ENCODE measurements around the gene ZNF77.
A peak's percentile ranks its signal among the peaks of the same experiment; 100 is the strongest.

Gene ZNF77

DNA sequence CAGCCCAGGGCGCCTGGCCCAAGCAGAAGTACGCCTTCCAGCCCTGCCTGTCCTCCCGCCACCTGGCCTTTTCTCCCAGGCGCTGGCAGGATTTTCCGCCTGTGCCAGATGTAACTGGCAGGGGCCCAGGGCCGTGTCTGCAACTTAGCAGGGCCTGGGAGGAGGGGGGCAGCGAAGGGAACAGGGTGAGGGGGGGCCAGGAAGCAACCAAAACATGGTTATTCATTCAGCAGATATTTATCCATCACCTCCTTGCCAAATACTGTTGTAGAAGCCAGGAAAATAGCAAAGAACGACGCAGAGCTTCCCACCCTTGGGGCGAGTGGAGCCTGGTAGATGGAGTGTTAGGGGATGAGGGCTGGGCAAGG lies 38.2 kb upstream of the ZNF77 start (continued):
- TF ChIP-seq ZBTB20 (tag by site-specific recombination; IDR thresholded peaks at IDR 0.05) (peak; percentile 92), ZNF10 (tag by site-specific recombination; IDR thresholded peaks at IDR 0.05) (0 out of 2 replicates have a peak, but pooled peaks have one; percentile 54), ZXDB (tag by site-specific recombination; IDR thresholded peaks at IDR 0.05) (0 out of 2 replicates have a peak, but pooled peaks have one; percentile 13)
- TF ChIP-seq, protein P1, sequence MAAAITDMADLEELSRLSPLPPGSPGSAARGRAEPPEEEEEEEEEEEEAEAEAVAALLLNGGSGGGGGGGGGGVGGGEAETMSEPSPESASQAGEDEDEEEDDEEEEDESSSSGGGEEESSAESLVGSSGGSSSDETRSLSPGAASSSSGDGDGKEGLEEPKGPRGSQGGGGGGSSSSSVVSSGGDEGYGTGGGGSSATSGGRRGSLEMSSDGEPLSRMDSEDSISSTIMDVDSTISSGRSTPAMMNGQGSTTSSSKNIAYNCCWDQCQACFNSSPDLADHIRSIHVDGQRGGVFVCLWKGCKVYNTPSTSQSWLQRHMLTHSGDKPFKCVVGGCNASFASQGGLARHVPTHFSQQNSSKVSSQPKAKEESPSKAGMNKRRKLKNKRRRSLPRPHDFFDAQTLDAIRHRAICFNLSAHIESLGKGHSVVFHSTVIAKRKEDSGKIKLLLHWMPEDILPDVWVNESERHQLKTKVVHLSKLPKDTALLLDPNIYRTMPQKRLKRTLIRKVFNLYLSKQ (tag by site-specific recombination; IDR thresholded peaks at IDR 0.05; ENCODE audit: borderline replicate concordance), result no peak

DNA sequence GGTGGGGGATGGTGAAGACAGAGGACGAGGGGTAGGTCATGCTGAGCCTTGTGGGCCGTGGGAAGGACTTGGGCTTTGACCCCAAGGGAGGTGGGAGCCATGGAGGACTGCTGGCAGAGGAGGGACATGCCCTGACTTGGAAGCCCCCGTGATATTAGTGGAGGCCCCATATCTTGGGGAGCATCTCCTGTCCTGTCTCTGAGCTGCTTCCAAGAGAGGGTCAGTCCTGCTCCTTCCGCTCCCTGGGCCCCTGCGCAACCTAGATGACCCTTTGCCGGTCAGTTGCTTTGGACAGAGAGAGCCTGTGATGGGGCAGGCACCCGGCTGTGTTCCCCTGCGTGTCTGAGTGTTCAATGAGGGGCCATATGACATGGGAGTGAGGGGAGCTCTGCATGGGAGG lies 37.8 kb upstream of the ZNF77 start:
- CTCF ChIA-PET, result interaction anchor here (0.7 kb wide), 1 partner anchor 16 kb away, joined by 3 read pairs; no protein-coding TSS in a partner anchor
- TF ChIP-seq ZNF266 (tag by site-specific recombination; IDR thresholded peaks at IDR 0.05; ENCODE audit: low read depth), result no peak
- TF ChIP-seq ZNF324 (tag by site-specific recombination; IDR thresholded peaks at IDR 0.05), result no peak
- TF ChIP-seq GLI4 (tag by site-specific recombination; IDR thresholded peaks at IDR 0.05), result no peak
- TF ChIP-seq, protein P1 (tag by site-specific recombination; IDR thresholded peaks at IDR 0.05; ENCODE audit: borderline replicate concordance), result no peak
- peak; percentile 84 for TF ChIP-seq ZNF16 (tag by site-specific recombination; IDR thresholded peaks at IDR 0.05; ENCODE audit: low read depth)
- no peak for TF ChIP-seq SP7 (tag by site-specific recombination; IDR thresholded peaks at IDR 0.05)
- TF ChIP-seq ZNF404 (tag by site-specific recombination; IDR thresholded peaks at IDR 0.05), result no peak
- no peak for TF ChIP-seq ZNF169 (tag by site-specific recombination; IDR thresholded peaks at IDR 0.05)
- no peak for TF ChIP-seq ZNF555 (tag by site-specific recombination; conservative IDR thresholded peaks at IDR 0.05)
- POLR2A ChIA-PET, result no interaction called here
- H3K36me3 ChIP-seq (ENCODE audit: control insufficient read depth in 2 of 2, insufficient read depth in 1 of 2, low read length in 2 of 2), result no peaks in the 10 kb centered on the region
- H3K9me3 ChIP-seq (ENCODE audit: control insufficient read depth, insufficient read depth, low read depth, low read length), result no peaks in the 10 kb centered on the region
- peaks cover 9% of the 10 kb centered on the region for H3K4me1 ChIP-seq (ENCODE audit: control insufficient read depth, insufficient read depth, low read length)
- peak overlapping the region; percentile 81; the same call in 1 of the 2 replicates for H3K27ac ChIP-seq (ENCODE audit: extremely low read depth, low read depth, low read length)
- H3K4me3 ChIP-seq (ENCODE audit: low read depth, low read length), result no peak overlapping the region

DNA sequence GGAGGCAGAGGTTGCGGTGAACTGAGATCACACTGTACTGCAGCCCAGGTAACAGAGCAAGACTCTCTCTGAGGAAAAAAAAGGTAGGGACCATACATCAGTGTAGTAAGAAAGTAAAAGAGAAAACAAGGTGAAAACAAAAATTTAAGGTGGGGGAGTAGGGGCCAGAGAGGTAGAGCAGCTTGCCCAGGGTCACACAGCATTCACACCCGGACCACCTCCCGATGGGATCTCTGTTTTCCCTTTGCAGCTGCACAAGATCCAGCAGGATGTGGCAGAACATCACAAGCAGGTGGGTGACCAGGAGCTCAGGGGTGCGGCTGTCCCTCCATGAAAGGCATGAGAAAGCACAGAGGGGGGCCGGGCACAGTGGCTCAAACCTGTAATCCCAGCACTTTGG lies 37.1 kb upstream of the ZNF77 start:
- ChIA-PET CTCF (interaction anchor here (1.1 kb wide), 1 partner anchor 11 kb away, joined by 5 read pairs; no protein-coding TSS in a partner anchor), POLR2A (interaction anchor here (1.0 kb wide), 1 partner anchor 54 kb away, joined by 3 read pairs; no protein-coding TSS in a partner anchor)
- Histone ChIP-seq H3K4me3 (ENCODE audit: low read depth, low read length) (no peak overlapping the region), H3K36me3 (ENCODE audit: control insufficient read depth in 2 of 2, insufficient read depth in 1 of 2, low read length in 2 of 2) (no peaks in the 10 kb centered on the region), H3K9me3 (ENCODE audit: control insufficient read depth, insufficient read depth, low read depth, low read length) (no peaks in the 10 kb centered on the region), H3K4me1 (ENCODE audit: control insufficient read depth, insufficient read depth, low read length) (peaks cover 9% of the 10 kb centered on the region), H3K27ac (ENCODE audit: extremely low read depth, low read depth, low read length) (no peak overlapping the region)
- TF ChIP-seq, protein P2, sequence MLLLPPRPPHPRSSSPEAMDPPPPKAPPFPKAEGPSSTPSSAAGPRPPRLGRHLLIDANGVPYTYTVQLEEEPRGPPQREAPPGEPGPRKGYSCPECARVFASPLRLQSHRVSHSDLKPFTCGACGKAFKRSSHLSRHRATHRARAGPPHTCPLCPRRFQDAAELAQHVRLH (tag by site-specific recombination; IDR thresholded peaks at IDR 0.05), result peak; percentile 65; the same call in 1 of the 2 replicates
- TF ChIP-seq YY1 (tag by site-specific recombination; IDR thresholded peaks at IDR 0.05), result no peak
- TF ChIP-seq, protein P3, sequence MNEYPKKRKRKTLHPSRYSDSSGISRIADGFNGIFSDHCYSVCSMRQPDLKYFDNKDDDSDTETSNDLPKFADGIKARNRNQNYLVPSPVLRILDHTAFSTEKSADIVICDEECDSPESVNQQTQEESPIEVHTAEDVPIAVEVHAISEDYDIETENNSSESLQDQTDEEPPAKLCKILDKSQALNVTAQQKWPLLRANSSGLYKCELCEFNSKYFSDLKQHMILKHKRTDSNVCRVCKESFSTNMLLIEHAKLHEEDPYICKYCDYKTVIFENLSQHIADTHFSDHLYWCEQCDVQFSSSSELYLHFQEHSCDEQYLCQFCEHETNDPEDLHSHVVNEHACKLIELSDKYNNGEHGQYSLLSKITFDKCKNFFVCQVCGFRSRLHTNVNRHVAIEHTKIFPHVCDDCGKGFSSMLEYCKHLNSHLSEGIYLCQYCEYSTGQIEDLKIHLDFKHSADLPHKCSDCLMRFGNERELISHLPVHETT (tag by site-specific recombination; IDR thresholded peaks at IDR 0.05), result 0 out of 2 replicates have a peak, but pooled peaks have one; percentile 25
- no peak for TF ChIP-seq ZNF560 (tag by site-specific recombination; IDR thresholded peaks at IDR 0.05; ENCODE audit: borderline replicate concordance)
- peak; percentile 94; the same call in 1 of the 2 replicates for TF ChIP-seq ZNF768 (tag by site-specific recombination; IDR thresholded peaks at IDR 0.05)
- 0 out of 2 replicates have a peak, but pooled peaks have one; percentile 36 for TF ChIP-seq PRDM1 (tag by site-specific recombination; IDR thresholded peaks at IDR 0.05)

Data from HEK293 (cell line).